Heart right ventricle (tissue), 16 donors: ENCODE results near the gene PLAAT3. TPM values are rescaled to one million over a fixed set of nuclear protein-coding genes. Genes with fewer than 3 reads are reported as not detected.

ENCODE experiments used
- ATAC-seq, 8 donors: fragments of 200-7000 bp; cut with Tn5 transposase; one replicate each; pipeline ENCODE4 v1.9.1; 2020; ENCODE audit warnings: mild to moderate bottlenecking in 8 of 8, moderate library complexity in 8 of 8, moderate number of reproducible peaks in 1 of 8
- DNase-seq, 2 donors: peaks; one replicate each; pipeline ENCODE4 v3.0.0-alpha.2; 2020
- H3K27ac ChIP-seq, 10 donors: fragments of 200-600 bp; sonication (generic) in 2 of 10; one replicate each; pipeline versions ENCODE4 v1.5.0 to v1.8.0; 2020 to 2022; ENCODE audit warnings: mild to moderate bottlenecking in 3 of 10
- H3K27me3 ChIP-seq, 7 donors: fragments of 200-600 bp; one replicate each; pipeline ENCODE4 v1.8.0; 2021 to 2022; ENCODE audit warnings: mild to moderate bottlenecking in 2 of 7
- H3K36me3 ChIP-seq, 9 donors: fragments of 200-600 bp; sonication (generic) in 1 of 9; one replicate each; pipeline versions ENCODE4 v1.5.0 to v1.8.0; 2020 to 2022; ENCODE audit warnings: mild to moderate bottlenecking in 2 of 9
- H3K4me1 ChIP-seq, 9 donors: fragments of 200-600 bp; sonication (generic) in 1 of 9; one replicate each; pipeline versions ENCODE4 v1.5.0 to v1.8.0; 2020 to 2022; ENCODE audit warnings: mild to moderate bottlenecking in 4 of 9
- H3K4me3 ChIP-seq, 10 donors: fragments of 200-600 bp; sonication (generic) in 2 of 10; one replicate each; pipeline versions ENCODE4 v1.5.0 to v1.8.0; 2020 to 2022; ENCODE audit warnings: mild to moderate bottlenecking in 7 of 10, moderate library complexity in 2 of 10
- H3K9me3 ChIP-seq, 11 donors: fragments of 200-600 bp in 10 of 11; sonication (generic) in 2 of 11; one replicate each; pipeline versions ENCODE4 v1.5.0 to v1.8.0; 2013 to 2022; ENCODE audit warnings: mild to moderate bottlenecking in 2 of 11, control low read depth in 1 of 11, moderate library complexity in 1 of 11
- WGBS, 2 donors: extraction: QIAGEN DNeasy Blood & Tissue Kit; methylation state at CpG; one replicate each; pipeline ENCODE4 v1.1.7; 2013; ENCODE audit warnings: inconsistent platforms in 1 of 2; 5-methylcytosine and 5-hydroxymethylcytosine counted together
- intact Hi-C, 10 donors: fragments of 100-400 bp; cut with DNase I; formaldehyde crosslinking; loops; one replicate each; pipeline versions ENCODE4 v1.11.1 to v1.14.2; 2022
- polyA plus RNA-seq, 2 donors: library from polyadenylated mRNA; stranded (reverse); fragments of 200-250 nt; gene quantifications; one replicate each; pipeline ENCODE4 v1.2.3, GENCODE V29; 2013
- total RNA-seq, 10 donors: library from RNA; stranded (reverse); fragmentation: NEBNext Ultra II Directional in 3 of 10; extraction: Animal tissue kit (Norgen Biotek cat#: 25700) in 3 of 10; gene quantifications; one replicate each; pipeline versions ENCODE4 v1.2.1 to v1.2.4, GENCODE V29; 2021 to 2023
- TF ChIP-seq, protein P1 (sequence below), 9 donors: fragments of 200-600 bp; sonication (generic) in 2 of 9; IDR thresholded peaks; one replicate each; pipeline versions ENCODE4 v1.5.0 to v1.8.0; 2021 to 2022; ENCODE audit warnings: antibody characterized with exemption in 9 of 9, mild to moderate bottlenecking in 5 of 9, moderate library complexity in 1 of 9
- donor health status: Arrhythmogenic right ventricular cardiomyopathy.
- donor health status: ischemic (EF 13 %, LVEDD 7.1; RV severe dilation, severe dysfunction).
- donor health status: healthy with polysubstance abuse.
- donor health status: DM: no; HTN: yes; CAD: no.
- donor health status: DM: no; HTN: no; CAD: no.
- donor health status: ischemic (EF 25% LVEDD 6.9; RV normal size, moderate dysfunction).
- donor health status: ischemic (EF 25% LVEDD 5.7; RV mildly dilated, moderate dysfunction).
- donor health status: healthy.
- donor health status: DM: yes; HTN: yes; CAD: no.
- donor health status: Ischemic cardiomyopathy.
- donor health status: ischemic (EF 35%, LVEDD 5.7; RV mildly dilated, moderate dysfunction).
- donor health status: nonischemic (EF 11% LVEDD 7.7; RV severe dilation, severe dysfunction).
- donor health status: DM: yes; HTN: yes; CAD: no.
- donor health status: PGD.
- donor health status: ischemic (EF 29% LVEDD 5.4; RV normal size, mild dysfunction).
- donor health status: nonischemic (EF 23%, LVEDD 6.1; RV moderate dilation, normal function).

Gene PLAAT3
- total and polyA plus RNA-seq, 12 donors, result 82.8 to 211 (median 137) TPM

DNA sequence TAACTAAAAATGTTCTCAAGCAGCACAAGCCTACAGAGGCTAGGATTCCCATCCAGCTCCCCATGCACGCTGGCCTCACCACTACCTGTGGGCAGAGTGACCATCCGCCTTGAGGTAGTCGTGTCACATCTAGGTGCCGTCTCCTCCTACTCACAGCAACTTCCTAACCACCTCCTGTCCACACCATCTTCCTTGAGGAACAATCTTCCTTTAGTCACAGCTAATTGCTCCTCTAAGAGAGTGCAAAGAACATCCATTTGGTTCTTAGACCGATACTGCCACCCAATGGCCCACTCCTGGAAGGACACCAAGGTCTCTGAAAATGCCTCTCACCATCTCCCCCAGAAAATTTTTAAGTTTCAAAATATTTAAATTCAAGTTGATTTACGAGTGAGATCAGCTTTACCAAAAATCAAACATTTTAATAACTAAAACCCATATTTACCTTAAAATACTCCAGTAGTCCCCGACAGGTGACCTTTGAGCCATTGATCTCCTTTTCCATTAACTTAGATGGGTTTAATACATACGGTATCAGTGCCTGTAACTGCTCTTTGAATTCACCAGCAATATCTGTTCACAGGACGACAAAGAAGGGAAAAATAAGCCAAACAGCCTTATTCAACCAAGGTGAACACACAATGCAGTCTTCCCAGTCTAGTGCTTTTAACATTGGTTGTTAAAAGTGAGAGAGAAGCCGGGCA, 21.7 kb upstream of the PLAAT3 start:
- WGBS, 2 donors, result 67 to 68% methylated on average over 10 of the region's 10 CpGs

DNA sequence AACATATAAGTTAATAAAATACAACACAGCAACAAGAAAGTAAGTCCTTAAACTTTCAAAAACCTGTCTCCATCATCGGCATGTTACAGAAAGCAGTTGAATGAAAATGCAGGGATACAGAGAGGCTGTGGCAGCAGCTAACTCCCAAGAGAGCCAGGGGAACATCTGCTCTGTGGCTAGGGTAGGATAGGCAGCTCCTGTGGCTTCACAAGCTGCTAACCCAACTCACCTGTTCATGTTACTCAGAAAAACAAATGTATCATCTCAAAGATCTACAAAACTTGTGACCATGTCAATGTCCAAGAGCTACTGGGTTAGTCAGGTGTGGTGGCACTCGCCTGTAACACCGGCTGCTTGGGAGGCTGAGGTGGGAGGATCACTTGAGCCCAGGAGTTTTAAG, 15.2 kb upstream of the PLAAT3 start:
- ATAC-seq (no peak), DNase-seq (no peak)
- H3K4me3 ChIP-seq, result no peak overlapping the region
- intact Hi-C loops, result loop anchor here in 1 of 10 donors (10.0 kb wide), 1 partner anchor 65 kb away; the partner anchor contains the start of gene PLAAT2
- H3K36me3 ChIP-seq, result peaks cover 0 to 81% (median 41%) of the 10 kb centered on the region in 9 donors
- peaks cover 0 to 8% (median 0%) of the 10 kb centered on the region in 9 donors for H3K4me1 ChIP-seq
- no peaks in the 10 kb centered on the region for H3K9me3 ChIP-seq
- TF ChIP-seq, protein P1, sequence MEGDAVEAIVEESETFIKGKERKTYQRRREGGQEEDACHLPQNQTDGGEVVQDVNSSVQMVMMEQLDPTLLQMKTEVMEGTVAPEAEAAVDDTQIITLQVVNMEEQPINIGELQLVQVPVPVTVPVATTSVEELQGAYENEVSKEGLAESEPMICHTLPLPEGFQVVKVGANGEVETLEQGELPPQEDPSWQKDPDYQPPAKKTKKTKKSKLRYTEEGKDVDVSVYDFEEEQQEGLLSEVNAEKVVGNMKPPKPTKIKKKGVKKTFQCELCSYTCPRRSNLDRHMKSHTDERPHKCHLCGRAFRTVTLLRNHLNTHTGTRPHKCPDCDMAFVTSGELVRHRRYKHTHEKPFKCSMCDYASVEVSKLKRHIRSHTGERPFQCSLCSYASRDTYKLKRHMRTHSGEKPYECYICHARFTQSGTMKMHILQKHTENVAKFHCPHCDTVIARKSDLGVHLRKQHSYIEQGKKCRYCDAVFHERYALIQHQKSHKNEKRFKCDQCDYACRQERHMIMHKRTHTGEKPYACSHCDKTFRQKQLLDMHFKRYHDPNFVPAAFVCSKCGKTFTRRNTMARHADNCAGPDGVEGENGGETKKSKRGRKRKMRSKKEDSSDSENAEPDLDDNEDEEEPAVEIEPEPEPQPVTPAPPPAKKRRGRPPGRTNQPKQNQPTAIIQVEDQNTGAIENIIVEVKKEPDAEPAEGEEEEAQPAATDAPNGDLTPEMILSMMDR (IDR thresholded peaks at IDR 0.05), result no peak
- no peaks in the 10 kb centered on the region for H3K27me3 ChIP-seq
- H3K27ac ChIP-seq, result no peak overlapping the region
- 96 to 98% methylated on average over 3 of the region's 3 CpGs for WGBS, 2 donors

More for the DNA sequence above, 21.7 kb upstream of the PLAAT3 start:
- H3K36me3 ChIP-seq, result peaks cover 0 to 97% (median 31%) of the 10 kb centered on the region in 9 donors
- H3K9me3 ChIP-seq, result no peaks in the 10 kb centered on the region
- TF ChIP-seq, protein P1 (IDR thresholded peaks at IDR 0.05), result peak; percentile 64 to 92 (median 84)
- H3K27me3 ChIP-seq, result no peaks in the 10 kb centered on the region
- DNase-seq (peak; percentile 22 to 49), ATAC-seq (peak; percentile 62 to 80 (median 74))
- no peak overlapping the region for H3K4me3 ChIP-seq
- intact Hi-C loops, result loop anchor here (1.0 to 10.0 kb wide), 9 partner anchors 44 to 601 kb away; no protein-coding TSS in a partner anchor
- peaks cover 0 to 8% (median 0%) of the 10 kb centered on the region in 9 donors for H3K4me1 ChIP-seq
- no peak overlapping the region for H3K27ac ChIP-seq

DNA sequence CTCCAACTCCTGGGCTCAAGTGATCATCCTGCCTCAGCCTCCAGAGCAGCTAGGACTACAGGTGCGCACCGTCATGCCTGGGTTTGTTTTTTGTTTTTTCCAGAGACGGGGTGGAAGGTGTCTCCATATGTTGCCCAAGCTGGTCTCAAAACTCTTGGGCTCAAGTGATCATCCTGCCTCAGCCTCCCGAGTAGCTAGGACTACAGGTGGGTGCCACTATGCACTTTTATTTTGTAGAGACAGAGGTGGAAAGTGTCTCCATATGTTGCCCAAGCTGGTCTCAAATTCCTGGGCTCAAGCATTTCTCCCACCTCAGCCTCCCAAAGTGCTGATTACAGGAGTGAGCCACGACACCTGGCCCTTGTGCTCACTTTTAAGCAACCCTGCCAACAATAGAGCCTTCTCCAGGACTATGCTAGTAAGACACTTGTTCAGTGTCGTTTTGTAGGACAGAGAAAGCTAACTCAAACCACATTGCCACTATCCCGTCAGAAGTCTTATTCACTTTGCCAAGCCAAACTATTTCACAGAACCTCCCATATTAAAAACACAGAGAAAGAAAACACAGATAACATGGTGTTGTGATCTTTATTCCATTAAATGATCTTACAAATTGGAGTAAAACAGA, 9.4 kb upstream of the PLAAT3 start:
- WGBS, 2 donors, result 58 to 59% methylated on average over 7 of the region's 7 CpGs

DNA sequence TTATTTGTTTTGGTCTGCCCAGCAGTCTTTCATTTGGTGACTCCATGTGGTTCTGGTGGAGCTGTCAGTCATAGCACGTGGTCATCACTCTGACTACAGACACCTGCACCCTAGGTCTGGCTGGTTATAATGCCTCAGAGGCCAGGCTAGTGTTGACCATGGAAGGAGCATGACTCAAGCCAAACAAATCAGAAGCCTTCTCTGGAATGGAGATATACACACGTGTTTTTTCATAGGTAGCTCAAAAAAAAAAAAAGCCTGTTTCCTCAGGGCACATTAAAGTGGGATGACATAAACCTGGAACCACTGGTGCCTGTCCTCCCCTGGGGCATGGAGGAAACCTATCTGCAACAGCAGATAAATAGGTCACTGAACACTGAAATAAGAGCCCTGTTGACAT, 8.1 kb upstream of the PLAAT3 start:
- DNase-seq (no peak), ATAC-seq (no peak)
- Histone ChIP-seq H3K27ac (no peak overlapping the region), H3K4me3 (no peak overlapping the region), H3K9me3 (no peaks in the 10 kb centered on the region), H3K36me3 (peaks cover 0 to 10% (median 3%) of the 10 kb centered on the region in 9 donors), H3K27me3 (no peaks in the 10 kb centered on the region), H3K4me1 (peaks cover 0 to 22% (median 0%) of the 10 kb centered on the region in 9 donors)
- intact Hi-C loops, result loop anchor here in 2 of 10 donors (5.0 to 10.0 kb wide), 2 partner anchors 58 to 130 kb away; partner anchors contain the start of genes PLAAT2 (in 1 of the 2) and PLAAT5 (in 1 of the 2)
- 34 to 42% methylated on average over 2 of the region's 2 CpGs for WGBS, 2 donors
- TF ChIP-seq, protein P1 (IDR thresholded peaks at IDR 0.05), result no peak

More for the DNA sequence above, 9.4 kb upstream of the PLAAT3 start:
- ATAC-seq (no peak), DNase-seq (no peak)
- Histone ChIP-seq H3K36me3 (peaks cover 0 to 23% (median 9%) of the 10 kb centered on the region in 9 donors), H3K4me1 (peaks cover 0 to 22% (median 0%) of the 10 kb centered on the region in 9 donors), H3K27ac (no peak overlapping the region), H3K9me3 (no peaks in the 10 kb centered on the region), H3K27me3 (no peaks in the 10 kb centered on the region), H3K4me3 (no peak overlapping the region)
- TF ChIP-seq, protein P1 (IDR thresholded peaks at IDR 0.05), result no peak
- intact Hi-C loops, result loop anchor here in 2 of 10 donors (5.0 to 10.0 kb wide), 2 partner anchors 59 to 131 kb away; partner anchors contain the start of genes PLAAT2 (in 1 of the 2) and PLAAT5 (in 1 of the 2)
